GM13976 (cell line): Measurements from ENCODE around the gene SLC38A8.

Source experiments
- DNase-seq: peaks from one replicate; pipeline ENCODE4 v3.0.0; 2012; ENCODE audit warnings: low spot score
- CTCF ChIP-seq: IDR thresholded peaks from 2 replicates; pipeline ENCODE4 v1.5.1; 2012; ENCODE audit warnings: borderline replicate concordance, mild to moderate bottlenecking; ENCODE audit not compliant: insufficient read depth; ENCODE audit errors: extremely low read depth, missing control alignments, control extremely low read depth
- in situ Hi-C: fragments of 300-500 bp; cut with MboI; formaldehyde crosslinking; loops from one replicate; pipeline ENCODE4 v1.12.0; 2022; ENCODE audit warnings: low sequenced_read_pairs, mixed read lengths, inconsistent platforms; ENCODE audit not compliant: unreplicated experiment

The SLC38A8 gene

GRCh38 chr16:84086341-84086740 lies 43.7 kb upstream of the SLC38A8 start:
- in situ Hi-C loops = no loop called here
- no peak for TF ChIP-seq CTCF
- no peak for DNase-seq

GRCh38 chr16:84085773-84086172 lies 43.2 kb upstream of the SLC38A8 start:
- DNase-seq = peak; percentile 49
- in situ Hi-C loops = no loop called here
- TF ChIP-seq CTCF = no peak

- in situ Hi-C loops = no loop called here
- TF ChIP-seq CTCF = no peak
- no peak for DNase-seq
Observed at GRCh38 chr16:84085271-84085667, 42.7 kb upstream of the SLC38A8 start.

- in situ Hi-C loops = loop anchor here (5.0 kb wide), 1 partner anchor 98 kb away; no protein-coding TSS in a partner anchor
- peak; percentile 86 for DNase-seq
- peak; percentile 88 for TF ChIP-seq CTCF
Observed at GRCh38 chr16:84084570-84085270, 42.1 kb upstream of the SLC38A8 start.

GRCh38 chr16:84082835-84083569 lies 40.4 kb upstream of the SLC38A8 start:
- in situ Hi-C loops = loop anchor here (5.0 kb wide), 1 partner anchor 99 kb away; no protein-coding TSS in a partner anchor
- TF ChIP-seq CTCF = no peak
- no peak for DNase-seq

- DNase-seq = no peak
- TF ChIP-seq CTCF = no peak
- in situ Hi-C loops = loop anchor here (5.0 kb wide), 1 partner anchor 100 kb away; no protein-coding TSS in a partner anchor
Observed at GRCh38 chr16:84082110-84082509, 39.5 kb upstream of the SLC38A8 start.
